ENCODE results near the gene COL18A1. TPM values are rescaled to one million over a fixed set of nuclear protein-coding genes. Genes with fewer than 3 reads are reported as not detected.

Gene COL18A1
- total RNA-seq, 4 donors from 2014 or later = 19.3 to 121 (median 23.3) TPM

GRCh38 chr21:45413922-45414321, 9.0 kb downstream of the COL18A1 start:
- no peak overlapping the region for H3K27ac ChIP-seq
- H3K36me3 ChIP-seq = no peaks in the 10 kb centered on the region
- intact Hi-C loops (cut with DNase I; ENCODE audit: low total_unique reads) (no loop called here), in situ Hi-C loops (cut with MboI; ENCODE audit: low pct_ligation_motif_present in 1 of 4, low pct_unique_long_range_greater_than_20kb in 1 of 4, low sequenced_read_pairs in 3 of 4) (no loop called here)
- TF ChIP-seq EP300 (IDR thresholded peaks at IDR 0.05; ENCODE audit: low read depth) = no peak
- TF ChIP-seq, protein P1, sequence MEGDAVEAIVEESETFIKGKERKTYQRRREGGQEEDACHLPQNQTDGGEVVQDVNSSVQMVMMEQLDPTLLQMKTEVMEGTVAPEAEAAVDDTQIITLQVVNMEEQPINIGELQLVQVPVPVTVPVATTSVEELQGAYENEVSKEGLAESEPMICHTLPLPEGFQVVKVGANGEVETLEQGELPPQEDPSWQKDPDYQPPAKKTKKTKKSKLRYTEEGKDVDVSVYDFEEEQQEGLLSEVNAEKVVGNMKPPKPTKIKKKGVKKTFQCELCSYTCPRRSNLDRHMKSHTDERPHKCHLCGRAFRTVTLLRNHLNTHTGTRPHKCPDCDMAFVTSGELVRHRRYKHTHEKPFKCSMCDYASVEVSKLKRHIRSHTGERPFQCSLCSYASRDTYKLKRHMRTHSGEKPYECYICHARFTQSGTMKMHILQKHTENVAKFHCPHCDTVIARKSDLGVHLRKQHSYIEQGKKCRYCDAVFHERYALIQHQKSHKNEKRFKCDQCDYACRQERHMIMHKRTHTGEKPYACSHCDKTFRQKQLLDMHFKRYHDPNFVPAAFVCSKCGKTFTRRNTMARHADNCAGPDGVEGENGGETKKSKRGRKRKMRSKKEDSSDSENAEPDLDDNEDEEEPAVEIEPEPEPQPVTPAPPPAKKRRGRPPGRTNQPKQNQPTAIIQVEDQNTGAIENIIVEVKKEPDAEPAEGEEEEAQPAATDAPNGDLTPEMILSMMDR (IDR thresholded peaks at IDR 0.05) = no peak
- no peak for TF ChIP-seq POLR2A (IDR thresholded peaks at IDR 0.05)
- TF ChIP-seq POLR2AphosphoS5 (IDR thresholded peaks at IDR 0.05) = no peak
- no peak overlapping the region for H3K4me3 ChIP-seq
- WGBS, 2 donors (ENCODE audit: low coverage in 1 of 2) = 82% methylated on average over 7 of the region's 7 CpGs; no CpG with 5 or more reads in 1 of the 2 donors
- H3K27me3 ChIP-seq = no peaks in the 10 kb centered on the region
- H3K4me1 ChIP-seq = peaks cover 0 to 3% (median 0%) of the 10 kb centered on the region in 4 donors
- no peaks in the 10 kb centered on the region for H3K9me3 ChIP-seq
- no peak for DNase-seq

DNA sequence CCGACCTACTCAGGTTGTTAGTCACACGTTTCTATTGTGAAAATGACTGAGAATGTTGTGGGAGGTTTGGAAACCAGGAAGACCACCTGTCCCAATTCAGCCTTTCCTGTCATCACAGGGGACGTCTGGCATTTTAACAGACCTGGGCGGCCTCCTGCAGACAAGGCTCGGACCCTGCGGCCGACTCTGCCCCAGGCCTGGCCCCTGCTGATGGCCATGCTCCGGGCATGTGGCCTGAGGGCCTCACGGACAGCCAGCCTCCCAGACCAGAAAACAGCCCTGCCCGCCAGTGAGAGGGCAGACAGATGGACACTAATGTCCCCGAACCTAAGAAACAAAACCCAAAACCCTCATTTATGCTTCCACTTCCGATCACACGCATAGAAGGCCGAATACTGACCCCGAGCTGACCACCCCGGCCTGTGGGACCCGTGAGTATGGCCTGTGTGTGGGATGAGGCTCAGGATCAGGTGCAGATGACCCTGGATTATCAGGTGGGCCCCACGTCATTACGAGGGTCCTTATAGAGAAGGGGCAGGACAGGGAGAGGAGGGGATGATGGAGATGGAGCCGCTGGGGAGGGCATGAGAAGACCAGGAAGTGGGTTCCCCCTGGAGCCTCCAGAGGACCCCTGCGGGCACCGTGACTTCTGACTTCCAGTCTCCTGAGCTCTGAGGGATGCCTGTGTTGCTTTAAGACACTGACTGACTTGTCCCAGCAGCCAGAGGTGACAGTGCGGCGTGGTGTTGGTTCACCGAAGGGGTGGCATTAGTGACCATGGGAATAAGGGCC, 9.6 kb downstream of the COL18A1 start:
- Histone ChIP-seq H3K9me3 (no peaks in the 10 kb centered on the region), H3K36me3 (no peaks in the 10 kb centered on the region), H3K27ac (no peak overlapping the region), H3K4me3 (no peak overlapping the region), H3K4me1 (peaks cover 0 to 3% (median 0%) of the 10 kb centered on the region in 4 donors), H3K27me3 (no peaks in the 10 kb centered on the region)
- intact Hi-C loops (cut with DNase I; ENCODE audit: low total_unique reads) = no loop called here
- 89% methylated on average over 22 of the region's 25 CpGs; no CpG with 5 or more reads in 1 of the 2 donors for WGBS, 2 donors (ENCODE audit: low coverage in 1 of 2)
- DNase-seq = no peak
- in situ Hi-C loops (cut with MboI; ENCODE audit: low pct_ligation_motif_present in 1 of 4, low pct_unique_long_range_greater_than_20kb in 1 of 4, low sequenced_read_pairs in 3 of 4) = no loop called here
- TF ChIP-seq POLR2AphosphoS5 (IDR thresholded peaks at IDR 0.05) (no peak), POLR2A (IDR thresholded peaks at IDR 0.05) (no peak), EP300 (IDR thresholded peaks at IDR 0.05; ENCODE audit: low read depth) (no peak)
- TF ChIP-seq, protein P1 (IDR thresholded peaks at IDR 0.05) = no peak

DNA sequence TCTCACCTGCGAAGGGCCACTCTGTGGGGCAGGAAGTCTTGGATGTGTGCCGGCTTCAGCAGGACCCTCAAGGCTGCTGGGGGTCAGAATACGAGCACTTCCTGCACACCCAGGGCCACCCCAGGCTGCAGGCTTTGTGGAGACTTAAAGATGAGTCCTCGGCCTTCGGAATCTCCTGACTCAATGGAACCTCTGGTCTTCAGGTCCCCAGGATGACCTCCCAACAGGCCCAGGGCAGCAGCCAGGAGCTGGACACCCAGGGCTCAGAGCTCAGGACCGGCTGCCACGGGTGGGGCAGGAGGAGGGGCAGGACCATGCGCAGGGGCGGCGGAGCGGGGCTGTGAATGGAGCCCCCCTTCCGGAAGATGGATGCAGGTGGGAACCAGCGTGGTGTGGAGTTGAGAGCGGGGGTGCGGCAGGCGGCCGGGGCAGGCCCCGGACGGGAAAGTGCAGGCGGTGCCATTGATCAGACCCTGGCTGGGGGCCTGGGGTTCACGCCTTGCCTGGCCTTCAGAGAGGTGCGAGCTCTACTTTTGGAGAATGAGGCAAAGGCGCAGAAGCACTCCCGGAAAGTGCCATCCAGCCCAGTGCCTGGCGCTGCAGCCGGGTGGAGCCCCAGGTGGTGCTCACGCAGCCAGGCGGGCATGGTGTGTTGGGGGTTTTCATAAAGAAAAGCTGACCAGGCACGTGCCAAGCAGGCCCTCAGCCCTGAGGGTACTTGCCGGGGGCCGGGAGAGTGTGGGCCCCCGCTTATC, 10.4 kb downstream of the COL18A1 start:
- in situ Hi-C loops (cut with MboI; ENCODE audit: low pct_ligation_motif_present in 1 of 4, low pct_unique_long_range_greater_than_20kb in 1 of 4, low sequenced_read_pairs in 3 of 4) = no loop called here

More for the DNA sequence above, 10.4 kb downstream of the COL18A1 start:
- WGBS, 2 donors (ENCODE audit: low coverage in 1 of 2) = 86 to 91% methylated on average over 9 to 32 of the region's 32 CpGs
- Histone ChIP-seq H3K27ac (no peak overlapping the region), H3K4me1 (peaks cover 0 to 4% (median under 1%) of the 10 kb centered on the region in 4 donors), H3K4me3 (no peak overlapping the region), H3K27me3 (no peaks in the 10 kb centered on the region), H3K36me3 (no peaks in the 10 kb centered on the region), H3K9me3 (no peaks in the 10 kb centered on the region)
- TF ChIP-seq POLR2AphosphoS5 (IDR thresholded peaks at IDR 0.05) (no peak), EP300 (IDR thresholded peaks at IDR 0.05; ENCODE audit: low read depth) (no peak), POLR2A (IDR thresholded peaks at IDR 0.05) (no peak)
- TF ChIP-seq, protein P1 (IDR thresholded peaks at IDR 0.05) = no peak
- intact Hi-C loops (cut with DNase I; ENCODE audit: low total_unique reads) = no loop called here
- DNase-seq = no peak

Data from transverse colon (tissue), 4 donors.